ENCODE measurements around the gene RPL41.

GRCh38 chr12:56163533-56164344 is 47.3 kb downstream of the RPL41 start:
- TF ChIP-seq POLR2A (IDR thresholded peaks at IDR 0.05; ENCODE audit: low read depth, low read length) (peak; percentile 58; the same call in 1 of the 2 replicates), POLR2AphosphoS5 (IDR thresholded peaks at IDR 0.05; ENCODE audit: low read depth, low read length) (peak; percentile 60), TAF1 (IDR thresholded peaks at IDR 0.05; ENCODE audit: borderline replicate concordance, low read depth, low read length) (no peak)
